Dedifferentiated amniotic fluid mesenchymal stem cell (primary cell): ENCODE results near the gene HS3ST4.
"Not testable (repeated sequence)": the region's sequence is repeated elsewhere in the genome, so short reads cannot be mapped to it uniquely, and the experiment has no call there.

Experiments
- DNase-seq: peaks from one replicate; pipeline ENCODE4 v3.0.0-alpha.2; 2016; ENCODE audit errors: extremely low spot score

HS3ST4 gene

DNA sequence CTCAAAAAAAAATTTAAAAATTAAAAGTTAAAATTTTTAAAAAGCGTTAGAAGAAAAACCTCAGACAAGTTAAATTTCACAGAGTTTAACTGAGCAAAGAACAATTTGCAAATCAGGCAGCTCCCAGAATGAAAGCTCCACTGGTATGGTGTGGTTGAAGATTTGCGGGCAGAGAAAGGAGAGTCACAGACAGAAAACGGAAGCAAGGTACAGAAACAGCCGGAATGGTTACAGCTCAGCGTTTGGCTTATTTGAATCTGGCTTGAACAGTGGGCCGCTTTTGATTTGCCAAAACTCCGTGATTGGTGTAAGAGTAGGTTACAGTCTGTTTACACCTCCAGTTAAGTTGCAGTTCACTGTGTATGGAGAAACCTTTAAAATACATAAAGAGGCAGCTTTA is 297.1 kb downstream of the HS3ST4 start:
- no peak for DNase-seq

DNA sequence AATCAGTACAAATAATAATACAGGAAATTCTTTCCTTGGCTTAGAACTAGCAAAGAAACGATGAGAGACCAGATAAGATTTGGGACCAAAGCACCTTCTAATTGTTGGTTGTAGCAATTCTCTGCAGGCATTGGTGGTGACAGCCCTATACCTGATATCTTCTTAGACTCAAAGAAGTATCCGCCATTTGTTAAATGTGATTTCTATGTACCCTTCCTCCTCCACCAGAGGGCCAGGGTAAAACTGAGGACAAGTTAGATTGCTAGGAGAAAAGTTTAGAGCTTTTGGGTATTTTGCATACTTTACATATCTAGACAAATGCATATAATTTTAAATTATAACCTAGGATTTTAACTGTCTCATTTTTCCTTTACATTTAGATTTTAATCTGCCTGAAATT is 304.3 kb downstream of the HS3ST4 start:
- no peak for DNase-seq

DNA sequence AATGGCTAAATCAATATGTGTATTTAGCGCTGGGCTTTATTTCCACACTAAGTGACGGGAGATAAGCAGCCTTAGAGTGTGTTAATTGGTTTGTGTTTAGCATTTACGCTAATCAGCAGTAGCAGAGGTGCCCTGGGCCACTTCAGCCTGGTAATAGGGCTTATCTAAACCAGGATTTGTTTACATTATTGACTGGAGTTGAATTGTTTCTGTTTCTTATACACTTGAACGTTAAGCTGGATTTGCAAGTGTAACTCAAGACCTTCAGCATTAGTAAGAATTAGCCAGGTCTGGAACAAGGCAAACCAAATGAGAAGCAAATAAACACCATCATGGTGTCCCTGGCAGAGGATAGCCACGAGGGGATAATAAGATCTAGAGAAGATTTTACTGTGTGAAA is 313.6 kb downstream of the HS3ST4 start:
- DNase-seq = no peak

DNA sequence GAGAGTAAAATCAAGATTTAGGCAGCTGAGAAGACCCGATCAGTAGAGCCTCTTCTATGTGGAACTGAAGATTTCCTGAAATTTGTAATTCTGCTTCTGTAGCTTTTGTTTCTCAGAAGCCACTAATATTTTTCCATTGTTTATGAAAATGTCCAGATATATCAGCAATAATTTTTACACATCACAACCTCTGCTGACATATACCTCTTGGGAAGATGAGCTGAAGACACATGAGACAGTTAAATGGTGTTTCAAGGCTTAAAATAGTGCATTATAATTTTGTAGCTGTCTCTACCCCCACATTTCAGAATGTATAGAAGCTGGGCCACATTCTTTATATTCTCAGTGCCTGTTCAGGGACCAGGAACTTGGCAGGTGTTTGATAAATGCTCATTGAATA is 320.6 kb downstream of the HS3ST4 start:
- no peak for DNase-seq

DNA sequence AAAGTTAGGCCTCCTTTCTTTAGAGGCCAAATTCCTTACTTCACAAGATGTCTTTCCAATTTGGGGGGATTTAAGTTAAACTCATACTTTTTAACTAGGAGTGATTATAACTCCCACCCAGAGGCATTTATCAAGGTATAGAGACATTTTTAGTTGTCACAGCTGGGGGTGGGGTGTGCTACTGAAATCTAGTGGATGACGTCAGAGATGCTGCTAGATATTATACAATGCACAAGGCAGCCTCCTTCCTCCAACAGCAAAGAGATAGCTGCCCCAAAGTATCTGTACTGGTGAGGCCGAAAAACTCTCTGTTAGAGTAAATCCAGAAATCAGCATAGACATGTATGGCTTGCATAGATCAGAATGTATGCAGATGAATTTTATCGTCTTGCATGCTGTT is 324.0 kb downstream of the HS3ST4 start:
- DNase-seq = no peak

DNA sequence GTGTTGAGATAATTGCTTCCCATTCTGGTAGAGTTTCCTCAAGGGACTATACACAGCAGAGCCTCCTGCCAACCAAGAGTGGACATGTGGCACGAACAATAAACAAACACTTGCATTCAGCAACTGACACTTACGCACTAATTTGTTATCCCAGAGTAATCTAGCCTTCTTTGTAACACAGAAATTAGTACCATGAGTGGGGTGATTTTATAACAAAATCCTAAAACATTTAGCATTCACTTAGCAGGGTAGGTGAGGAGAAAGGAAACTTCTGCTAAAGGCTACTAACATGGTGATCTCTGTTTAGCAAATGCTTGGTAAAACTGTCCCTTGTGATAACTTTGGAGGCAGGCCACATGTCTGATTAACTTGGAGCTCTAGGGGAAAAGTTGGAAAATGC is 325.2 kb downstream of the HS3ST4 start:
- no peak for DNase-seq

DNA sequence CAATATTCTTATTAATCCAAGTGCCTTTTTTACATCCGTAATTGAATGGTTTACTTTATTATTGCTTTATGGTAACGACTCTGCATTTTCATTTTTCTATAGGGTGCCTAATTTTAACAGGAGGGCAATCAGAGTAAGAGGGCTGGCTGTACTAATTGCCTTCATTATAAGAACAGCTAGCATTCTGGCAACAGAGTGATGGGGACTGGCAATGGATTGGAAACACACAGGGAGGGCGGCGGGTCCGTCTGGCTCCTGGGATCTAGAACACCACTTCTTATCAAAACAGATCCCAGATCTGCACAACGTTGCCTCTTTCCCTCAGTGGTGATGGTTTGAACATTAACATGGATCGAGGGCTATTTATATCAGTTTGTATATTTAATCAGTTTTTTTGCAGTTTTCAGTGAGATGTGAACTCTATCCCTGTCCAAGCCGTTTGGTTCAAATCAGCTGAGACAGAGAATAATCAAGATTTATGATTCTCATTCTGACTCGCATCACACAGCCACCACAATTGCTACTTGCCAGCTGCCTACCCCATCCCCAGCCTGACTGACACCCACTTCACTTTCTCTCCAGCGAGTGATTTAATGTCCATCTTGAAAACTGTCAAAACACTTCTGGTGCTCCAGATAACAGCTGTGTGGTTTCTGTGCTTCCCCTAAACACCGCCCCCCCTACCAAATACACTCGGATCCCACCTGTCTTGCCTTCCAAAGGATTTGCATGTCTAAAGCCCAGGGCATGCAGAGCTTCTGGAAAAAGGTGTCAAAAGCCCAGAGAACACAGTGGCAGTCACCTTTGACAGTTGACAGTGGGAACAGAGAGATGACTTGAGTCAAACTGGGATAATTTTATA is 327.9 kb downstream of the HS3ST4 start:
- DNase-seq = no peak

DNA sequence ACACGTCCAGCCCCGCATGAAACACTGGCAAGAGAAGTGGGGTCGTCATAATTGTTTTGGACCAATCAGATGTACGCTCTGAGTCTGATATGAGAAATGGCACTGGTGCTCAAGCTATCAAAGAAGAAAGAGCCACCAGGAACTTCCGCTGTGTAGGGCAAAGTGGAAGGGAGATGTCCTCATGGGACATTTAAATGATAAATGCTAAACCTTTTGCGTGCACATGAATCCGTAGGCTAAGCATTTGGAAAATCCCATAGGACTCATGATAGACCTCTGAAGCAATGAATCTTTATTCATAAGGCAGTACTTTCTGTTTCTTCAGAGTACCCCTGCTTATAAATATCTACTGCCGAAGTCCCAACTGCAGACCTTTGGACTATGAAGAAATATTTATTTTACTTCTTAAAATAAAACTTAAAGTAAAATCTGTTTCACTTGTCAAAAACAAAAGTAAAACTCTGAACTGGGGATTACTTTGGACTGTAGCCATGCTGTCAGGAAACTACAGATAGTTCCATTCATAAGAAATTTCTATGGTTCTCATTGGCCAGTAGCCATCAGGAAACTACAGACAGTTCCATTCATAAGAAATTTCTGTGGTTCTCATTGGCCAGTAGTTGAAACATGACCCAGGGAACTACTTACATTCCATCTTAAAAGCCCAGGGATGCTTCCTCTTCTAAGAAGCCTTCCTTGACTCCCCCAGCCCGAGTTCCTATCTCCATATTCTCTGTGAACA is 335.1 kb downstream of the HS3ST4 start:
- no peak for DNase-seq

DNA sequence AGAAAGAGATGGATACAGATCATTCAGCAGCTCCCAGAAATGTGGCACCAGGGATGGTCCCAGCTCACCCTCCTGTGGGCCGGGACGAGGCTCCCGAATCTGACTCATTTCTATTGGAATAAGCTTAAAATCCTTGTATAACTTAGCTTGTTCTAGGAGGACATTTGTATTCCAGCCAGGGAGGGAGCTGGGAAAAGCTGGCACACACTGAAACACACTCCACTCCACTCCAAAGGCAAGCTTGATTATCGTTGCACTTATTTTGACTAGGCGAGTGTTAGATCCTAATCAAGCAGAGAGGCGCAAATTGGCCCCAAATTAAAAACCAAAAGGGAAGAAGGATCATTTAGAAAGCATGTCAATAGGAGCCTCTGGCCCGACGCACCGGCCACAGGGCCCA is 339.5 kb downstream of the HS3ST4 start:
- DNase-seq = no peak

DNA sequence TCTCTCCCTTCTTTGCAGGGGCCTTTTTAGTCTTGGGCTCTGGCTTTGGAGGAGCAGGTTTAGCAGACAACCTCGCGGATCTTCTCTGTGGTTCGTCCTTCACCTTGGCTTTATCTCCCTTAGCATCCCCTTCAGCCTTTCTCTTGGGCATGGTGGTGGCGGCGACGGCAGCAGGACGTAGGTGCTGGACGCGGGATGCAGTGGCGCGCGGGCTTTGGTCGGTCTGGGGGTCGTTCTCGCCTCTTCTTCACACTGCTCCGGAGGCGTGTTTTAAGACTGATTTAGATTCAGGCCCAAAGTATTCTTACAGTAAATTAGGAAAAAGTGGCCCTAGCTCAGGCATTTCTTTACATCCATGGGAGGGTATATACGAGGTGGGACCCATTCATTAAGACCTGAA is 340.9 kb downstream of the HS3ST4 start:
- not testable (repeated sequence) for DNase-seq

DNA sequence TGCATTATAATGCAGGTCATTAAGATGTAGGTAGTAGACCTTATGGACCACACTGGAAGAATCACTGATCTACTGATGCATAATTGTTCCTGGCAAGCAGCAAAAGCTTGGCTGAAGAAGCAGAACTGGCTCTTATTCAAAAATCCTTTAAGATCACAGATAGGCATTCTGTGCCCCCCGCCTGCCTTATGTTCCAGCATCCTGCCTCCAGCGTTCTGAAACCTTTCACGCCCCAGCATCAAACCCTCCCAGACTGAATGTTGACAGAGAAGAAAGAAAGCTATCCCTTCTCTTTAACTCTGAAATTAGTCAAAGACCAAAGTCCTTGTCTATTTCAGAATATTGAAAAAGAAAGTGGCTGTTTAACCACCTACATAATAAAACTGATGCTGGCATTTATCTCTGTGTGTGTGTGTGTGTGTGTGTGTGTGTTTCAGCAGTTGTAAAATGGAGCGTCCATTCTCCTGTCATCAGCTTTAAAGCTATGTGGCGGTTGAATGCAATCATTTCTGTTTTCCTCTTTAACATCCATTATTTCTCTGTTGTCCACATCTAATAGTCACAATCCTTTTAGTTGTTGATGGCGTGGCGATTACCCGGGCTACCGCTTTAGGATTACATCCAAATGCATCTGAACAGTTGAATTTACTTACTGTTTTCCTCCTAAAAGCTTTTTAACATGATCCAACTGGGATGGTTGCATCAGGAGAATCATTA is 350.4 kb downstream of the HS3ST4 start:
- no peak for DNase-seq

DNA sequence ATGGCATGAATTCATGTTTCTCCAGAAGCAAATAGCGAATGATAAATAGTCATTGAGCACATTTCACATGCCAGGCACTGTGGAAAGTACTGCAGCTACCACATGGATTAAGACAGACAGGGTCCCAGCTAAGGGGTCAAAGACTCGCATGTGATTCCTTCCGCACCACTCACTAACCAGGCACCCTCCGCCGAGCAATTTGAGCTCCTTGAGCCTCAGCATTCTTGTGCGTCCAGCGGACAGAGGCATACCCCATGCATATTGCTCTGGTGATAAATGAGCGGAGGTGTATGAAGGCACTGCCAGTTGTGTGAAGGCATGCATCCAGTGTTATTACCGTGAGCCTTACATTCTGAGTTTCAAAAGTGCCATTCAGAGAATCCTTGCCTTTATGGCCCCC is 358.7 kb downstream of the HS3ST4 start:
- DNase-seq = no peak

DNA sequence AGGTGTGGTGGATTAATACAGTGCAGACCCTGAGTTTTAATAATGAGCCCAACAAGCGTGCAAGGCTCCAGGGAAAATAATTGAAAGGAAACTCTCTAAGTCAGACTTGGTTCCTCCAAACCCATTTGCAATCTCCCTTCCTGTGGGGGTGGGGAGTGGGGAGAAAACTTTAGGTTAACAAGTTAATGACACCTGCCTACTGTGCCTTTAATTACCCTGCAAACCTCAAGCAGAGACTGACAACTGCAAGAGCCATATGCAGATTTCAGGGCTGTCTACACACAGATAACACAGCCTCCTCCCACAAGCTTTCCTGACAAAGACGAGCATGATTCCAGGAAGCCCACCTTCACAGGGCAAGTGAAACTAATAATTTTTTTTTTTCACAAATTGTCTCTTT is 359.3 kb downstream of the HS3ST4 start:
- DNase-seq = no peak

DNA sequence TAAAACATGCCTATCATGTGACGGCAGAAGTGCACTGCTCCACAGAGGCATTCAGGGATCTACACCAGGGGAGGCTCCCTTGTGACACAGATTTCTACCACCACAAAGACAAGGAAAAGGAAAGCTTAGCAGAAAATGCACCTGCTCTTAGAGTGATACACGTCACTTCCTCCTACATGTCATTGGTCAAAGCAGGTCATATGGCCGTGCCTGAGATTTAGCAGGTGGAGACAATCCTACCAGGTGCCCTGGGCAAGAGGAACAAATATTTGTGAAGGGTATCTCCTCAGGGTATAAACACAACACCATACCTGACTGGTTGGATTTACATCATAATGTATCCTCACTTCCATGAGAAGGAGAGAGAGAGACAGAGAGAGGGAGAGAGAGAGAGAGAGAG is 362.1 kb downstream of the HS3ST4 start:
- no peak for DNase-seq

DNA sequence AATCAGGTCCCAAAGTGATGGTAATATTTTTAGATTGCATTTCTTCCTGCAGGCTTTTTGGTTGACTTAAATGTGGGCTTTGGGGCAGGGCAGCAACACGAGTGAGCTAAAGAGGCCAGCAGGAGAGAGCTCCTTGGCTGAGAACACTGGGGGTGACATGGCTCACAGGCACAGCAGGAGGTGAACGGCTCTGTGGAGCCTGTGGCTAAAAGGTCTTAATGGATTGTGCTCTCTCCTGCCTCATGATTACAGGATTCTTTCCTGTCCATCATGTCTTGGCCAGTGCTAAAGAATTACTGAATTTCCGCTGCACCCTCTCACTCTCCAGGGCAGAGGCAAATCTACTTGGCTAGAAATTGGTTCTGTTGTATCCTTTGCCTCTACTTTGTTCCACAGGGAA is 366.6 kb downstream of the HS3ST4 start:
- DNase-seq = no peak

DNA sequence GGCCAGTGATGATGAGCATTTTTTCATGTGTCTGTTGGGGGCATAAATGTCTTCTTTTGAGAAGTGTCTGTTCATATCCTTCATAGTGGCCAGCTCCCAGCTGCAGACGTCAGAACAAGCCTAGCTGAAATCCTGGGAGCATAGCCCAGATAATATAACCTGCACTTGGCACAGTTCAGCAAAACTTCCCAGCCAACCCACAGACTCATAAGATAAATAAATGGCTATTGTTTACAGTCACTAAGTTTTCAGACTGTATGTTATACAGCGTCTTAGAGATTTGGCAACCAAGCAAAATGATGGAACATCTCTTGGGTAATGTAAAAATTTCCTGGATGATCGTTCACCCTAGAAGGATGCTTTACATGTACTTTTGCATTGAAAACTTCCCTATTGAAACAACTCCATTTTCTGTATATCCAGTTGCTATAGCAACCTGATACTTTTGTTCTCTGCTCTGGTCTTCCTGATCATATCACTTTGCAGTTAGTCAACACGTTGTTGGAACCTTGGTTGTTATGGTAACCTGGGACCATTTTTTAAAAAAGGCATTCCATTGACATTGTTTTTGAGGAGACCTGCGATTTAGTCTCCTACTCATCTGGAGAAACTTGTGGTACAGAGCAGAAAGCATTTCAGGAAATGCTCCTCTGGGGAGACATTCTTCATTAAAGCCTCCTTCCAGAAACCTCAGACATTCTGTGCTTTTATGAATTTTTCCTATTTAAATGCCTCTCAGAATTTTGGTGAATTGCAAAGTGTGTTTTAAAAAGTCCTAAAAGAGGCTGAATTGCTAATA is 378.7 kb downstream of the HS3ST4 start:
- DNase-seq = no peak

DNA sequence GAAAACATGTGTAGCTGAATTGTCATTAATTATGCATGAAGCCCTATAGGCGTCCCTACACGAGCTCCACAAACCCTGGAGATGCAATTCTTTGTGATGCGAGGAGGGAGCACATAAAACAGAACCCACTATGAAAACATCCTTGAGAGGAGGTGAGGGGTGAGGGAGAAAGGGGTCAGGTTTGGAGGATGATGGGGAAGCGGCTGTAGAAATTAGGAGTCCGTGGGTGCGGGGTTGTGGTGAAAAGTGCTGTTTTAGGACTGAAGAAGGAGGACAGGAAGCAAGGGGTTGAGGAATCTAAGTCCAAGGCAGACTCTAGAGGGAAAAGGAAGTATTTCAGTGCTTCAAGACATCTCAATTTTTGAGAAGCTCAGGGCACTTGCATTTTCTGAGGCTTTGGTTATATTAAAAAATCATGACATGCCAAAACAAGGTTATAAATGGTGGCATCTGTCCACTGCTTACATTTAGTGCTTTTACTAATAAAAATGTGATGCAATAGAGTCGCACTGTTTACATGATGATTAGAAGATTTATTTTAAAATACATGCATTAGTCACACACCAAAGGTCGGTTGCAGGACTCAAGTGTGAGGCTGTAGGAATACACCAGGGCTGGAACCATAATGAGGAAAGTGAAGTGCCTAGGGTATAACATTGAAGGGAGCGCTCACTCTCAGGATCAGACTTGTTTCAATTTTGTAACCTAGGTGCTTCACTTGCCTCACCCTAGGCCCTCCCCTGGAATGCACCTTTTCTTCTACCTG is 379.5 kb downstream of the HS3ST4 start:
- no peak for DNase-seq

DNA sequence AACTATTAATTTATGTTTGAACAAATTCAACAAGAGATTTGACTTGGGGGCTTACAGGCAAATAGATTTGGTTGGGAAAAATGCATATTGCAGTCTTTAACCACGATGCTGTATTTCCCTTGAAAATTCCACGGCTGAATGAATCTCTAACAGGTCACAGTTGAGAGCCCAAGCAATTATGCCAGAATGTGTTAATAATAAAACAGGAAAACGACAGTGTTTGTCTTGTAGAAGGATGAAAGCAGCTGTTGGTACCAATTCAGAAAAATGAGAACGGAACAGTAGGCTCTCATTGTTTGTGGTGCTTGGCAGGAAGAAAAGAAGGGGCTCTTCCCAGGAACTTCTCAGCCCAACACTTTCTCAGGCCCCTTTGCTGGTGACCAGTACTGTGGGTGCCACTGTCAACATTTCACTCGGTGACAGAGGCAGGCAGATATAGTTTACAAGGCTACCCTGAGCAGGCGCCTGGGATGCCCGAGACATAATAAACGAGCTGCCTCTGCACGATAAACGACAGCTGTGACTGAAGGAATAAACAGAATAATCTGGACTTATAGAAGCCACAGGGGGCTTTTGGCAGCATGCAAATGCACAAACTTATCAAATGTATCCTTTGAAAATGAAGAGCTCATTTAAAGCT is 387.1 kb downstream of the HS3ST4 start:
- no peak for DNase-seq

DNA sequence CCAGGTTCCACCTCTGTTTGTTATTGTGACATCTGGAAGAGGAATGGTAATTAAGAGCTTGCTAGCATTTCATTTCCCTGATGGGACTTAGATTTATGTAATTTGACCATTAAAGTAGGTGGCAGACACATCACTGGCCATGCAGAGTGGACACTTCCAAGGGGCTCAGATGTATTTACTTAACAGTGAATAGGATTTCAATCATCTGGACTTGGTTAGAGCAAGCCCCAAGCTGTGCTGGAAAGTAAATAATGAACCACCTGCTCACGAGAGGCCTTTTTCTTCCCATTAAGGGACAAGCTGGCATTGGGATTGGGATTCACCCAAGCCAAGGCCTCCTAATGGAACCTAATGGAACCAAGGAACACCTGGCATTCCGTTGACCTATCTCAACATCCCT is 395.3 kb downstream of the HS3ST4 start:
- no peak for DNase-seq

DNA sequence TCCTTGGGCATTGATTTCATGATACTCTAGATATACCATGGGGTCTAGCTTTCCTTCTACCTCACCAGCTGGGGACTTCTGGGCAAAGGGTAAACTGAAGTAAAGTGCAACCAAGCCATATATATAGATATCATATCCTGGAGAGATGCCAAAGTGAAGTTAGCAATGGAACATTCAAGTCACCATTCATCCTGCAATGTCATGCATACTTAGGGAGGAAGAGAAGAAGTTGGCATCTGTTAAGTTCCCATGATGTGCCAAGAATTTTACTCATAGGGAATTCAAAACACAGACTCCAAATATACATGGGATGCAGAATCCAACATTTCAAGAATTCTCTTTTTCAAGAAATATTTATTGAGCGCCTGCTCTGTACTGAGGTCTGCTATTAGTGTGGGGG is 399.8 kb downstream of the HS3ST4 start:
- DNase-seq = no peak

DNA sequence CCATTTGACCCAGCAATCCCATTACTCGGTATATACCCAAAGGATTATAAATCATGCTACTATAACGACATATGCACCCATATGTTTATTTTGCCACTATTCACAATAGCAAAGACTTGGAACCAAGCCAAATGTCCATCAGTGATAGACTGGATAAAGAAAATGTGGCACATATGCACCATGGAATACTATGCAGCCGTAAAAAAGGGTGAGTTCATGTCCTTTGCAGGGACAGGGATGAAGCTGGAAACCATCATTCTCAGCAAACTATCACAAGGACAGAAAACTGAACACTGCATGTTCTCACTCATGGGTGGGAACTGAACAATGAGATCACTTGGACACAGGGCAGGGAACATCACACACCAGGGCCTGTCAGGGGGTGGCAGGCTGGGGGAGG is 406.4 kb downstream of the HS3ST4 start:
- not testable (repeated sequence) for DNase-seq
